Vagina (tissue), 2 donors: ENCODE measurements around the gene OR2A14.

Experiments used
- POLR2A ChIP-seq, 2 donors: fragments of 450-650 bp; IDR thresholded peaks; one replicate each; pipeline ENCODE4 v1.6.1; 2017; ENCODE audit warnings: antibody characterized with exemption in 2 of 2, mild to moderate bottlenecking in 2 of 2, moderate library complexity in 2 of 2
- POLR2AphosphoS5 ChIP-seq, 2 donors: sonication (generic); formaldehyde crosslinking; IDR thresholded peaks; one replicate each; pipeline ENCODE4 v1.9.0; 2017; ENCODE audit warnings: antibody characterized with exemption in 2 of 2, mild to moderate bottlenecking in 2 of 2, low read depth in 1 of 2; ENCODE audit not compliant: insufficient read depth in 1 of 2
- TF ChIP-seq, protein P1 (sequence below), 3 experiments: fragments of 450-650 bp in 2 of 3; fragments of 200-600 bp in 1 of 3; sonication (generic) in 1 of 3; IDR thresholded peaks; one replicate each; pipeline ENCODE4 v1.5.1; 2017 to 2019; ENCODE audit warnings: antibody characterized with exemption in 3 of 3, mild to moderate bottlenecking in 2 of 3, moderate library complexity in 2 of 3

DNA sequence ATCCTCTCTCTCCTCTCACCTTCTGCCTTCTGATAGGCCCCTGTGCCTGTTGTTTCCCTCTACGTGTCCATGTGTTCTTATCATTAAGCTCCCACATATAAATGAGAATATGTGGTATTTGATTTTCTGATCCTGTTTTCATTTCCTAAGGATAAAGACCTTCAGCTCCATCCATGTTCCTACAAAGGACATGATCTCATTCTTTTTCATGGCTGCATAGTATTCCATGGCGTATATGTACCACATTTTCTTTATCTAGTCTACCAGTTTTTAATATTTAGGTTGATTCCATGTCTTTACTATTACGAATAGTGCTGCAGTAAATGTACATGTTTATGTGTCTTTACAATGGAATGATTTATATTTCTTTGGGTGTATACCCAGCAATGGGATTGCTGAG lies 32.3 kb upstream of the OR2A14 start:
- TF ChIP-seq, protein P1, sequence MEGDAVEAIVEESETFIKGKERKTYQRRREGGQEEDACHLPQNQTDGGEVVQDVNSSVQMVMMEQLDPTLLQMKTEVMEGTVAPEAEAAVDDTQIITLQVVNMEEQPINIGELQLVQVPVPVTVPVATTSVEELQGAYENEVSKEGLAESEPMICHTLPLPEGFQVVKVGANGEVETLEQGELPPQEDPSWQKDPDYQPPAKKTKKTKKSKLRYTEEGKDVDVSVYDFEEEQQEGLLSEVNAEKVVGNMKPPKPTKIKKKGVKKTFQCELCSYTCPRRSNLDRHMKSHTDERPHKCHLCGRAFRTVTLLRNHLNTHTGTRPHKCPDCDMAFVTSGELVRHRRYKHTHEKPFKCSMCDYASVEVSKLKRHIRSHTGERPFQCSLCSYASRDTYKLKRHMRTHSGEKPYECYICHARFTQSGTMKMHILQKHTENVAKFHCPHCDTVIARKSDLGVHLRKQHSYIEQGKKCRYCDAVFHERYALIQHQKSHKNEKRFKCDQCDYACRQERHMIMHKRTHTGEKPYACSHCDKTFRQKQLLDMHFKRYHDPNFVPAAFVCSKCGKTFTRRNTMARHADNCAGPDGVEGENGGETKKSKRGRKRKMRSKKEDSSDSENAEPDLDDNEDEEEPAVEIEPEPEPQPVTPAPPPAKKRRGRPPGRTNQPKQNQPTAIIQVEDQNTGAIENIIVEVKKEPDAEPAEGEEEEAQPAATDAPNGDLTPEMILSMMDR (IDR thresholded peaks at IDR 0.05), result no peak
- TF ChIP-seq POLR2A (IDR thresholded peaks at IDR 0.05), result no peak
- no peak for TF ChIP-seq POLR2AphosphoS5 (IDR thresholded peaks at IDR 0.05; ENCODE audit: insufficient read depth in 1 of 2, low read depth in 1 of 2)
